Measurements from ENCODE around the gene RHBDD1.

- no peak for TF ChIP-seq POLR2A (IDR thresholded peaks at IDR 0.05)
- TF ChIP-seq, protein P1, sequence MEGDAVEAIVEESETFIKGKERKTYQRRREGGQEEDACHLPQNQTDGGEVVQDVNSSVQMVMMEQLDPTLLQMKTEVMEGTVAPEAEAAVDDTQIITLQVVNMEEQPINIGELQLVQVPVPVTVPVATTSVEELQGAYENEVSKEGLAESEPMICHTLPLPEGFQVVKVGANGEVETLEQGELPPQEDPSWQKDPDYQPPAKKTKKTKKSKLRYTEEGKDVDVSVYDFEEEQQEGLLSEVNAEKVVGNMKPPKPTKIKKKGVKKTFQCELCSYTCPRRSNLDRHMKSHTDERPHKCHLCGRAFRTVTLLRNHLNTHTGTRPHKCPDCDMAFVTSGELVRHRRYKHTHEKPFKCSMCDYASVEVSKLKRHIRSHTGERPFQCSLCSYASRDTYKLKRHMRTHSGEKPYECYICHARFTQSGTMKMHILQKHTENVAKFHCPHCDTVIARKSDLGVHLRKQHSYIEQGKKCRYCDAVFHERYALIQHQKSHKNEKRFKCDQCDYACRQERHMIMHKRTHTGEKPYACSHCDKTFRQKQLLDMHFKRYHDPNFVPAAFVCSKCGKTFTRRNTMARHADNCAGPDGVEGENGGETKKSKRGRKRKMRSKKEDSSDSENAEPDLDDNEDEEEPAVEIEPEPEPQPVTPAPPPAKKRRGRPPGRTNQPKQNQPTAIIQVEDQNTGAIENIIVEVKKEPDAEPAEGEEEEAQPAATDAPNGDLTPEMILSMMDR (IDR thresholded peaks at IDR 0.05) = no peak
Observed at GRCh38 chr2:226790011-226790410, 45.8 kb upstream of the RHBDD1 start.

Measured in lower leg skin (tissue), 3 donors.